ENCODE measurements around the gene SDS.

- TF ChIP-seq CTCF (IDR thresholded peaks at IDR 0.05; ENCODE audit: low read length) (no peak), EZH2phosphoT487 (IDR thresholded peaks at IDR 0.05; ENCODE audit: low read length) (no peak), EZH2 (optimal IDR thresholded peaks at IDR 0.05; ENCODE audit: low read depth, low read length) (no peak)
Measured at GRCh38 chr12:113425960-113426453, 22.3 kb upstream of the SDS start.

Measured in MM.1S (cell line).